ENCODE results near the gene CHRNA5.
"Not testable (repeated sequence)": the region's sequence is repeated elsewhere in the genome, so short reads cannot be mapped to it uniquely, and the experiment has no call there.

Gene CHRNA5

DNA sequence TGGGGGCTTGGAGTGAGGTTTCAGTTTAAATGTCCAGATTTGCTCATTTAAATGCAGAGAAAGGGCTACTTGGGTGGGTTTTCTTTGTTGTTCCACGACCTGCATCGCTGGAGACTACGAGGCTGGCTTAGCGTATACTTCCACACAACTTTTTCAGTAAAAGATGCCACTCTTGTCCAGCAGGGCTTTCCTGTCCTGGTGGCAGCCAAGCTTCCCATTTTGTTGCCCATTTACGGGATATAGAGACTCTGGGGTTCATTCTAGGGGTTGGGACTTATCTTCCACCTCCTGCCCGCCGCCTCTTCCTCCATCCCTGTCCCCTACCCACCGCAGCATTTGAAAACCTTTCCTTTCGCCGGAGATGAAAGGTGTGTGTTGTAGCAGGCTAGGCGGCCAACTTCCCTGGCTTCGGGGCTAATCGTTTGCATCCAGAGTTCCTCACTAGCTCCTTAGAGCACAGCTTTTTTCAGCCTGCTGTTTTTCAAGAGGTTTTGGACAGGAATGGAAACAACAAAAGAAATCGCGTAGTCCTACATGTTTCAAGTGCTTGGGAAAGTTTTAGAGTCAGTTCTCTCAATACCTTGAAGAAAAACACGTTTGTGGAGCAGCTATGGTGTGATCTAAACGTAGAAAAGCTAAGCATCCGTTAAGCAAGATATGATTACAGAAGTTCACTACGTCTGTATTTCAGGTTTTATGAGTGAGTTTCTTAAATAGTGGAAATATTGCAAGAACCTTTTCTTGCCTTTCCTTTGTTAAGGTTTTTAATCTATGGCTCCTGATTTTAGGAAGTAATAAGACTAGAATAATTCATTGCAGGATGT is 843 bp downstream of the CHRNA5 start:
- peak; percentile 26 for DNase-seq (ENCODE audit: low spot score)

DNA sequence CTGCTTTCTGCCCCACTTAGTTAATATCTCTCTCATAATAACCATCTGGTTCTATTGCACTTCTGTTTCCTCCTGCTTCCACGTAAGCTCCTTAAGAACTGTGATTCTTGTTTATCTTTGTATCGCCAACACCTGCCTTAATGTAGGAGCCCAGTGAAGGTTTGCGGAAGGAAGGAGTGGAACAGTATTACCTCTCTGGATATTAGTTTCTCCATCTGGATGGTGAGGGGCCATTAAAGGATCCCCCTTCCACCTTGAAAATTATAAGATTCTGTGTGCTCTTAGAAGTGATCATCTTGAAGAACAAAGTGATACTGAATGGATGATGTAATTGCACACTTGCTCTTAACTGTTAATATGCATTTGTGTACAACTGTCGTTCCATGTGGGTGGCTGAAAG is 2.2 kb downstream of the CHRNA5 start:
- DNase-seq (ENCODE audit: low spot score): no peak

DNA sequence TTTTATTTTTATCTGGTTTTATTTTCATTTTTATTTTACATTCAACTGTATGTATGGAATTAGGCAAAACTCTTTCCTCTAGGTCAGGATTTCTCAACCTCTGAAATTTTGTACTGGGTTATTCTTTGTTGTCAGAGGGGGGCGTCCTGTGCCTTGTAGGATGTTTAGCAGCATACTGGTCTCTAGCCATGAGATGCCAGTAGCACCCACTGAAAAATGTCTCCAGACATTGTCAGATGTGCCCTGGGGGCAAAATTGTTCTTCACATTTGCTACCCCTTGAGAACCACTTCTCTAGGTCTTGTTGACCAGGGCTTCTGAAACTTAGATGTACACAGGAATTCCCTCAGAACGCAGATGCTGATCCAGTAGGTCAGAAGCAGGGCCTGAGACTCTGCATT is 5.4 kb downstream of the CHRNA5 start:
- DNase-seq (ENCODE audit: low spot score): peak; percentile 15

DNA sequence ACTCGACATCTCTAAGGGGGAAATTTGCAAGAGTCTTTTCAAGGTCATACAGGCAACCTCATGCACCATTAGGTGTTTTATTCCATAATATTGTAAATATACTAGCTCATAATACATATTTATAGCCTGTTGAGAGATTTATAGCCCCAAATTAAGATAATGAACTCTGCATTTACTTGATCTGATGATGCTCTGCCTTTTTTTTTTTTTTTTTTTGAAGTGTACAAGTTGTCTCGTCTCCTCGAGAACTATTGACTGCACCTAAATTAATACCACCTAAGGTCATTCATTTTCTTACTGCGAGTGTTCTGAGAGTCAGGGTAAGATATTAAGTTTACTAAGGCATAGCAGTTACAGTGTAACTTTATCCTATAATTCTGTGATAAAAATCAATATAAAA is 6.1 kb downstream of the CHRNA5 start:
- DNase-seq (ENCODE audit: low spot score): no peak

DNA sequence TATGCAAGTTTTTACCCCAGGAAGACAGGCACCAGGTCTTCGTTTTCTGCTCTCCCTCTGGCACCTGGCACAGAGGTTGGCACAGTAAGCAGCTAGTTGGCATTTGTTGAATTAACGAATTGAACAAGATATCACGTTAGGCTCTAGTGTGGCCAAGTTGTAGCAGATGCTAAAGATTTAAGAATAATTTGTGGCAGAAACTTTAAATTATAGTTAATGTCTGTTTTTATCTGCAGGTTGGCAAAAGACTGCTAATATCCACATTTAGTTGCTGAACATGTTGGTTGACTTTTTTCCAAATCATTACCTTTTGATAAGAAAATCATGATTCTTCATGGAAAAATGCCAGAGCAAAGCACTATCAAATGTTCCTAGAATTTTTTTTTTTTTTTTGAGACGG is 8.1 kb downstream of the CHRNA5 start:
- DNase-seq (ENCODE audit: low spot score): no peak

DNA sequence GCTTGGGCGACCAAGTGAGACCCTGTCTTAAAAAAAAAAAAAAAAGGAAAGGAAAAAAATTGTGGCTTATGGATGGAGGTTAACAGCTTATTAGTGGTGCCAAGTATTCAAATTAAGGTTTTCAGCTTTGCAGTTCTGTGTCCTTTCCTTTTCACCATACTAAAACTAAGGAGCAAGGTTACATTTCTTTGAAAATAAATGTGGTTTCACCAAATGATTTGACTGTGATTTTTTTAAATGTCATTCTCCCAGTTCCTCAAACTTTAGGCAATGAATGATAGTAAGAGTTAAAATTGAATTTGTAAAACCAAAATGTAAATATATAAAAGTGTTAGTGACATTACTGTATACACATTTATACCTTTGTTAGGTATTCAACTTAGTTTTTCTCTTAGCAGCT is 9.6 kb downstream of the CHRNA5 start:
- DNase-seq (ENCODE audit: low spot score): no peak

DNA sequence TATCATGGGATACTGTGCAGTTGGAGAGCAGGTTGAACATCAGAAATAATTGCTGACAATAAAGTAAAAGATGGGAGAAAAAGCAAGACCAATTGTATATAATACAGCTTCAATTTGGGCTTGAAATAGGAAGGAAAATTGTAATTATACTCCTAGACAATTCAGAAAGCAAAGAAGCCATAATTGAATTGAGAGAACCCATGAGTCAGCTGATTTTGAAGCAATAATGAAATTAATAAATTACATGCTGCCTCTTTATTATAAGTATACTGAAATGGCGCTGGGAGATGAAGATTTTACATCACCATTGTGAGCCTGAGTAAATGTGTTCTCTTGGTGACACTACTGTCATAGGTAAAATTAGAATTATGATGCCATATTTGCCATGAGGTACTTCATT is 32.3 kb downstream of the CHRNA5 start:
- DNase-seq (ENCODE audit: low spot score): no peak

DNA sequence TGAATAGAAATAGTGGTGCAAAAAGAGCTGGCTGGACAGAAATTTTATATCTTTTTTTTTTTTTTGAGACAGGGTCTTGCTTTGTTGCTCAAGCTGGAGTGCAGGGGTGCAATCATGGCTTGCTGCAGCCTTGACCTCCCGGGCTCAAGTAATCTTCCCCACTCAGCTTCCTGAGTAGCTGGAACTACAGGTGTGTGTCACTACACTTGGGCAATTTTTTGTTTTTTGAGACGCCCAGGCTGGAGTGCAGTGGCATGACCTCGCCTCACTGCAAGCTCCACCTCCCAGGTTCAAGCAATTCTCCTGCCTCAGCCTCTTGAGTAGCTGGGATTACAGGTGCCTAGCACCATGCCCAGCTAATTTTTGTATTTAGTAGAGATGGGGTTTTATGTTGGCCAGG is 33.0 kb downstream of the CHRNA5 start:
- no peak for DNase-seq (ENCODE audit: low spot score)

DNA sequence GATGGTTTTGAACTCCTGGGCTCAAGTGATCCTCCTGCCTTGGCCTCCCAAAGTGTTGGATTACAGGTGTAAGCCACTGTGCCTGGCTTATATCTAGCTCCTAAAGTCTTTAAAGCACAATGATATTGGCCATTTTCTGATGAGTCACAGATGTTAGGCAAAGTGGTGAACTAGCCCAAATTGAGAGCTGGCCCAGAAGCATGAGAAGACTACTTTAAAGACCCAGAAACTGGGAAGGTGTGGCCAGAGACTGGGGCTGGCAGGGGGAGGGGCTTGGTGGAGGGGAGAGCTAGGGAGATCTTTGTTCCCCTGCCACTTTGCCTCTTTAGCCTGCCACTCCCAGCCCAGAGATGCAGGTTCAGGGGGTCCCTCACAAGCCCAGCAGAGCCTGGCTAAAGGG is 33.9 kb downstream of the CHRNA5 start:
- no peak for DNase-seq (ENCODE audit: low spot score)

DNA sequence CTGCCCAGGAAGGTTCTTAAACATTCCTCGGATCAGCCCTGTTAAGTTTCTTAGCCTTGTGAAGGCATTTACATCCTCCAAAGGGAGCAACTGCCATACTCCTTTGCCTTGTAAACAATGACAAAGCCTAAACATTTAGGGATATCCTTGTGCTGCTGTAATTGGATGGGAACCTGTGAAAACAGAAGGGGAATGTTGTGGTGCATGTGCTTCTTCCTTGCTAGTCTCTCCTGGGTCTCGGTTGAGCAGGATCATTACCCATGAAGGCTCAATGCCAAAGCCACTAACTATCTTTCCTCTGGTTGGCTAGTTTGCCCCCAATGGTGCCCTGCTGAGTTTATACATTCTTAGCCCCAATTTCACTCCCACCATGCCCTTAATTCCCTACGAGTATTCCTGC is 38.1 kb downstream of the CHRNA5 start:
- DNase-seq (ENCODE audit: low spot score): no peak

DNA sequence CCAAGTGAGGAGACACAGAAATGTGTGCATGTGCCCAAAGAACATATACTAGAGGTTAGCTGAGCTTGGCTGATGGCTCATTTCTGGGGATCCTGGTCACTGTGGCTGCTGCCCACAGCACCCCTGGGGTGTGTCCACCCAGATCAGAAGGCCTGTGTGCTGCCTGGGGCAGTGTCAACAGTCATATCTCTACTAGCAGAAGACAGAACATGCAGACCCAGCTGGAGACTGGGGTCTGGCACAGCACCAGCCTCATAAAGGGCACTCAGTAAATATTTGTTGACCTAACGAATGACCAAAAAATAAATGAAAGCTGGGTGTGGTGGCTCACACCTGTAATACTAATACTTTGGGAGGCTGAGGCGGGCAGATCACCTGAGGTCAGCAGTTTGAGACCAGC is 39.1 kb downstream of the CHRNA5 start:
- no peak for DNase-seq (ENCODE audit: low spot score)

DNA sequence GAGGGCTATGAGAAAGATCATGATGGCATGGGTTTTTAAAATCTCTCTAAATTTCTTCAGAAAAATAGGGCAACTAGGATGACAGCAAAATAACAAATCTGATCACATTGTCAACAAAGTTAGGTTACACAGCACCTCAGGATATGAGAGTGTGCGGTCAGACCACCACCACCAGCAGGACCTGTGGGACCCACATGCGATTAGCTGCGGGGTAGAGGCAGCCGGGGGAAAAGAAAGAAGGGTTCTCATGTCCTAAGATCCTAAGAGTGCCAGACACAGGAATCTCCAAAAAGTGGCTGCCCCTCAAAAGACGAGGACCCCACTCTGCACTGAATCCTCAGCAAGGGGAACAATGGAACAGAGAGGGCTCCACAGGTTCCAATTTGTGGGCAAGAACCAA is 39.9 kb downstream of the CHRNA5 start:
- DNase-seq (ENCODE audit: low spot score): no peak

DNA sequence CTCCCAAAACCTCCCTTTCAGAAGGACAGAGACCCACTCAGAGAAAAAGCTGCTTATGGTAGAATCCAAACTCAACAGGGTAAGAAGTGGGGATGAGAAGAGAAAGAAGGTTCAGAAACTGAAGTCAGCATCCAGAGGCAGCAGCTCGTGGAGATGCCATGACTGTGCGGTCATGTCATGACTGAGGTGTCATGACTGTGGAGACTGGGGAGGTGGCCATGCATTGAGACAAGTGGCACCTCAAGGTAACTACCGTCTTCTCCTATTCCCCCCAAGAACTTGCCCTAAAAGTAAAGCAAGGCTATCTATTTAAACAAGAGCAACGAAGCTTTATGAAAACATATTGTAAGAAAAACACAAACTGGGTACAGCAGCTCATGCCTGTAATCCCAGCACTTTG is 40.4 kb downstream of the CHRNA5 start:
- DNase-seq (ENCODE audit: low spot score): no peak

DNA sequence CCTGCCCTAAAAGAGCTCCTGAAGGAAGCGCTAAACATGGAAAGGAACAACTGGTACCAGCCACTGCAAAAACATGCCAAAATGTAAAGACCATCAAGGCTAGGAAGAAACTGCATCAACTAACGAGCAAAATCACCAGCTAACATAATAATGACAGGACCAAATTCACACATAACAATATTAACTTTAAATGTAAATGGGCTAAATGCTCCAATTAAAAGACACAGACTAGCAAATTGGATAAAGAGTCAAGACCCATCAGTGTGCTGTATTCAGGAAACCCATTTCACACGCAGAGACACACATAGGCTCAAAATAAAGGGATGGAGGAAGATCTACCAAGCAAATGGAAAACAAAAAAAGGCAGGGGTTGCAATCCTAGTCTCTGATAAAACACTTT is 44.2 kb downstream of the CHRNA5 start:
- not testable (repeated sequence) for DNase-seq (ENCODE audit: low spot score)

DNA sequence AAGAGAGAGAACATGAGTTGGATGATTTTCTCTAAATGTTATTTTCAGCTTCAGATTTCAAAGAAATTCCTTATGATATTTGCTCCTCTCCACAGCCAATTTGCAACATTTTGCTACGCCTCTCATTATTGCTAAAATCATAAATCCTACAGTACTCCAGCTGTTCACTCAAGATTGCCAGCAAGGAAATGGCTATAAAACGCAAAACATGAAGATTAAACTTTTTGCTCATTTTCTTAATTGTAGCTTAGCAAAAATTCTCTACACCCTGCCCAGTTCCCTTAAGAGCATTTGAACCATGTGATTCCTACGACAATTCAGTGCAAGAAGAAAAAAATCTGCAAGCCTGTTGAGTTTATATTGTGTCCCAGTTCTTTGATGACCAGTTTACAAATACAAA is 48.7 kb downstream of the CHRNA5 start:
- no peak for DNase-seq (ENCODE audit: low spot score)

DNA sequence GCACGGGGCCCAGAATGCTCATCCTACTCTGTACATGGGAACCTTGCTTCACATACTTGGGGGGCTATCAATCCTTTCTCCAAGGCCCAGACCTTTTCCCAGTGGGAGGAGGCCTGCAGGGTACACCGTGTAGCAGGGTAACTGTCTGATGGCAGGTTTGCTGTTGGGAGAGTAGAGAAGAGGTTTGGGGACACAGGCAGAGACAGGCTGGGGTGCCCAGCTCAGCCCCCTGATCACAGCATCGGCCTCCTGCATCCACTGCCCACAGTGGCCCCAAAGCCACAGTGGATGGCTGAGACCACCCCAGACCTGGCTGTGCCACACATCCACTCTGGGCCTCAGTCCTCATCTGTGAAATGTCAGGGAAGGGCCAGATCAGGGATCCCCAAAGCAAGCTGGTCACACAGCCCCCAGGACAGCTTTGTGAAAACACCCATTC is 49.9 kb downstream of the CHRNA5 start:
- no peak for DNase-seq (ENCODE audit: low spot score)

DNA sequence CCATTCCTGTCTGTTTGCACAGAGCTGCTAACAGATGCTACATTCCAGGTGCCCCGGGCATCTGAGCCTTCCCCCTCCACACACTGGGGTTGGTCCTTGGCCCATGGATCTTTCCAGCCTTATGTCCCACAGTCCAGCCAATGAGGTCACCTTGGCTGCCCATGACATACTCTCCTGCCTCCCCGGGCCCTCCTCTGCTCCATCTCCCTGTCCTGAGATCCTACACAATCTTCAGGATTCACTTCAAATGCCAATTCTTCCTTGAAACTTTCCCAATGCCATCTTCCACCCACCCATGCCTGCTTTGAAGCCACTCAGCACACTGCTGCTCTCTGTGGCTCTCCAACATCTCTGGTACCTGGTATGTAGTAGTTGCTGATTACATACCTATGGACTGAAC is 51.2 kb downstream of the CHRNA5 start:
- DNase-seq (ENCODE audit: low spot score): no peak

DNA sequence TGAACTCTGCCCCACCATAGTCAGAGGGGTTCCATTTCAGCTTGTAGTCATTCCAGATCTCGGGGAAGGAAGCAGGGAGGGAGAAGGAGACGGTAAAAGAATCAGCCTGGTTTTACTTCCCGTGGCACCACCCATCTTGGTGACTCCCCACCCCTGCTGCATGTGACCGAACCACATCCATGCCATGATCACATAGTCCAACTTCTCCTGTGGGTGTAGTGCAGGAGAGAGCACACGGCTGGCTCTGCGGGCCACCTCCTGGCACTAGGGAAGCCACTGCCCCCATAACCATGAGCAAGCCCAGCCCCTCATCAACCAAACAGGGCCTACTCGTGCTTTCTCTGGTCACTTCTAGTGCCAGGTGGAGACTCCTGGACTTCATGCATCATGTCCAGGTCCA is 51.8 kb downstream of the CHRNA5 start:
- DNase-seq (ENCODE audit: low spot score): no peak

DNA sequence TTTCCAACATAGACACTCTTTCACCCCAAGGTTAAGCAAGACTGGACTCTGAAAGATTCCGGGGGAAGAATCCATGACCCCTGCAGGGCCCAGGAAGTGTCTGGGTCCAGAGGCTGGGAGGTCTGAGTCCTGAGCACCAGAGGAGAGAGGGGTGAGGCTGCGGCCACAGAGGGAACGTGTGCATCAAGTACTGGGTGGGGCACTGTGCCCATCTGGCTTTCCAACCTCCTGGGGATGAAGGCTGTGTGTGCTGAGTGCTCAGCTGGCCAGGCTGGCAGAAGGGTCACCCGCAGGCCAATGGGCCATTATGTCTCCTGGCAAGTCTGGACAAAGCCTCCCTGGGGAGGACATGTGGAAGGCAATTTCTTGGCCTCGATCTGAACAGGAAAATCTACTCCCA is 52.2 kb downstream of the CHRNA5 start:
- DNase-seq (ENCODE audit: low spot score): no peak

DNA sequence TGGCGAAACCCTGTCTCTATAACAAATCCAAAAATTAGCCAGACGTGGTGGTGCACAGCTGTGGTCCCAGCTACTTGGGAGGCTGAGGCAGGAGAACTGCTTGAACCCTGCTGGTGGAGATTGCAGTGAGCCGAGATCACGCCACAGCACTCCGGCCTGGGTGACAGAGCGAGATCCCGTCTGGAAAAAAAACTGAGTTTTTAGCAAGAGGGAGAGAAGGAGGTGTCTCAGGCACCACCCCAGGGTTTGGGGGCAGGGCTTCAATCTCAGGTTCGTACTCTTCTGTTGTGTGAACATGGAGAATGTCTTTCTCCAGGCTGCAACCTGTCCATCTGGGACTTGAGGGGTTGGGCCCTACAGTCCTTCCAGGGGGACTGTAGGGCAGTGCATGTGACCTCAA is 52.7 kb downstream of the CHRNA5 start:
- DNase-seq (ENCODE audit: low spot score): no peak

DNA sequence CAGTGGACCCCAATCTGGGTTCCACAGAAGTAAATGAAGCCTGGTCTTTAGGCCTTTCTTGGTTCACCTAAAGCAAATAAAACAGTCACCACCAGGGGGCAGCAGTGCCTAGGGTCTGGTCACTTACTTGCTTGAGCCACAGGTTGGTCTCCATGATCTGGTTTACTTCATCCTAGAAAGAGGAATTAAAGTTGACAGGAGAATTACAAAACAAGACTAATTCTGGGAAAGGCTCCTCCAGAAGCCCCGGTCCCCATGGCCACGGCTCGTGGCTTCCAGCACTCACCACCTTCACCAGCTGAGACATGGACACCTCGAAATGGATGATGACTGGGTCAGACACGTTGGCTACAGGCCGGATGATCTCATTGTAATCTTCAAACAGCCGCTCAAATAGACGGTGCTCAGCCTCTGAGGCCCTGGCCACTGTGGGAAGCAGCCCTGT is 53.2 kb downstream of the CHRNA5 start:
- DNase-seq (ENCODE audit: low spot score): peak; percentile 91

DNA sequence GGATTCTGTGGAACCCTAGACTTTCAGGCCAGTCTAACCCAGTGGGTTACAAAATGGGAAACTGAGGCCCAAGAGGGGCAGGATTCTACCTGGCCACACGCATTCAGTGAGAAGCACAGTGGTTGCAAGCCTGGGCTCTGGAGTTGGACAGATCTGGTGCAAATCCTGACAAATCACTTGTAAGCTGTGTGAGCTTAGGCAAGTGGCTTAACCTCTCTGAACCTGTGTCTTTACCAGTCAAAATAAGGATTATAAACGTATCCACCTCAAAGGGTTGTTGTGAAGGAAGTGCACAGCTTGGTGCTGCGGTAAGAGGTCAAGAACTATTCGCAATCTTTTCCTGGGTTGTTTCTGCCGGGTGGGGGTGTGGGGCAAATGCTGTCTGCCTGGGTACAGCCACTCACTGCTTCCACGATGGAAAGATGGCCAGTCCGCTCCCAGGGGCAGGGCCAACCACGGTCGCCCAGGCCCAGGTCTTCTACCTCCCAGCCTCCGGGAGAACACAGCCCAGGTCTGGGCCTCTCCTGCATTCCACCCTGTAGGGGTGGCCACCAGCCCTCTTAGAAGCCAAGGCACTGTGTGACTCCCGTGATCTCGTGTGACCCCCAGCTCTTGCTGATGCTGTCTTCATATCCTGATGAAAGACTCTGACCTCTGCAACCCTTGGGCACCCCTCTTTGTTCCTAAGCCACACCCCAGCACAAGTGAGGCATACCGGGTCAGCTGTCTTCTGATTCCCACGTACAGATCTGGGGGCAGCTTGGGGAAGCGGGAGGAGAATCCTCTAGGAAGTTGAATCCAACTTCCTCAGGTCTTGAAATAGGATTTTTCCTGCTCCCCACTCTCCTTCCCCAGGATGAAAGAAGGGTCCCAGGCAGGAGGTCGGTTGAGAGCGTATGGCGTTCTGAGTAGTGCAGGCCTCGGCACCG is 54.0 kb downstream of the CHRNA5 start:
- peak; percentile 48 for DNase-seq (ENCODE audit: low spot score)

DNA sequence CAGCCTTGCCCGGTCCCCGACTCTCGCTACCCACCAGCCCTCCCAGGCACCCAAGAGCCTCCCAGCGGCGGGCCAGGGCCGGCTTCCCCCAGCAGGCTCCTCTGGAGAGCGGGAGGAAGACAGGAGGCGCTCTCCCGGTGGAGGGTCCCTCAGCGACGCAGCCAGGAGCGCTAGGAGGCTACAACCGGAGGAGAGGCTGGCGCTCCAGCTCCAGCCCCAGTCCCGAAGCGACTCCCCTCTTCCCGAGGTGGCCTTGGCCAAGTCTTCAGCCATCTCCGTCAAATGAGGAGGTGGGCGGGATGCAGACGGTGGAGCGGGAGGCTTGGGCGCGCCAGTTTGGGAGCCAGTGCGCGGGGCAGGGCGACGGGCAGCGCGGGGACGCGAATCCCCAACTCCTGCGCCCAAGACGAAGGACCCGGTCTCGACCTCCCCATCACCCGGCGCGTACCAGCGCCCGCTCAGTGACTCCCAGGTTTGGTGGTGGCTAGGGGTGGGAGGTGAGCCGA is 54.8 kb downstream of the CHRNA5 start:
- DNase-seq (ENCODE audit: low spot score): peak; percentile 79
